HepG2 (cell line): ENCODE measurements around the gene CKS1B. TPM values are rescaled to one million over a fixed set of nuclear protein-coding genes. Genes with fewer than 3 reads are reported as not detected.

Experiments used
- CHD4 ChIP-seq: fragments of 200-600 bp; sonication (generic); IDR thresholded peaks from 2 replicates; pipeline ENCODE4 v1.7.0; 2017; ENCODE audit warnings: mild to moderate bottlenecking, low read length, borderline replicate concordance
- DBP ChIP-seq: sonication (generic); formaldehyde crosslinking; IDR thresholded peaks from 2 replicates; pipeline ENCODE4 v1.4.0; 2020; ENCODE audit warnings: missing genetic modification reagents; ENCODE audit errors: not compliant biosample characterization
- E2F2 ChIP-seq: sonication (generic); formaldehyde crosslinking; IDR thresholded peaks from 2 replicates; pipeline ENCODE4 v1.4.0; 2020; ENCODE audit warnings: missing genetic modification reagents, borderline replicate concordance
- EHMT2 ChIP-seq: fragments of 200-600 bp; sonication (generic); IDR thresholded peaks from 2 replicates; pipeline ENCODE4 v1.7.0; 2017; ENCODE audit warnings: antibody characterized with exemption, low read depth, low read length, borderline replicate concordance
- ELK4 ChIP-seq: sonication (generic); formaldehyde crosslinking; IDR thresholded peaks from 2 replicates; pipeline ENCODE4 v1.9.0; 2021; ENCODE audit warnings: missing genetic modification reagents, borderline replicate concordance
- FOXK1 ChIP-seq: sonication (generic); formaldehyde crosslinking; IDR thresholded peaks from 2 replicates; pipeline ENCODE4 v1.4.0; 2020; ENCODE audit warnings: low read depth, missing genetic modification reagents, borderline replicate concordance
- HMG20A ChIP-seq: IDR thresholded peaks from 2 replicates; pipeline ENCODE4 v1.6.1; 2016; ENCODE audit warnings: borderline replicate concordance
- JDP2 ChIP-seq: sonication (generic); formaldehyde crosslinking; IDR thresholded peaks from 2 replicates; pipeline ENCODE4 v1.8.1; 2022; ENCODE audit warnings: missing genetic modification reagents, borderline replicate concordance
- KMT2A ChIP-seq: sonication (generic); formaldehyde crosslinking; IDR thresholded peaks from 2 replicates; pipeline ENCODE4 v1.4.0; 2020; ENCODE audit warnings: missing genetic modification reagents
- NBN ChIP-seq: fragments of 450-650 bp; conservative IDR thresholded peaks from 2 replicates; pipeline ENCODE4 v1.6.1; 2017
- NFIC ChIP-seq: IDR thresholded peaks from 2 replicates; pipeline ENCODE4 v1.6.1; 2012; ENCODE audit warnings: mild to moderate bottlenecking, low read length, inconsistent platforms
- RXRB ChIP-seq: IDR thresholded peaks from 2 replicates; pipeline ENCODE4 v1.6.1; 2016; ENCODE audit warnings: borderline replicate concordance, missing genetic modification reagents, missing compliant biosample characterization
- TERF1 ChIP-seq: sonication (generic); formaldehyde crosslinking; IDR thresholded peaks from 2 replicates; pipeline ENCODE4 v1.8.0; 2022; ENCODE audit warnings: mild to moderate bottlenecking, missing genetic modification reagents, moderate library complexity
- TOE1 ChIP-seq: sonication (generic); formaldehyde crosslinking; IDR thresholded peaks from 2 replicates; pipeline ENCODE4 v1.4.0; 2020; ENCODE audit warnings: mild to moderate bottlenecking, missing genetic modification reagents
- ZFY ChIP-seq: sonication (generic); formaldehyde crosslinking; IDR thresholded peaks from 2 replicates; pipeline ENCODE4 v1.4.0; 2020; ENCODE audit warnings: missing genetic modification reagents
- ZNF251 ChIP-seq: sonication (generic); formaldehyde crosslinking; IDR thresholded peaks from 2 replicates; pipeline ENCODE4 v1.9.0; 2021; ENCODE audit warnings: mild to moderate bottlenecking, missing genetic modification reagents
- ZNF337 ChIP-seq: sonication (generic); formaldehyde crosslinking; IDR thresholded peaks from 2 replicates; pipeline ENCODE4 v1.5.1; 2020; ENCODE audit warnings: missing genetic modification reagents, low read depth, mild to moderate bottlenecking, borderline replicate concordance
- ZNF441 ChIP-seq: sonication (generic); formaldehyde crosslinking; IDR thresholded peaks from 2 replicates; pipeline ENCODE4 v1.7.0; 2021; ENCODE audit warnings: missing genetic modification reagents, borderline replicate concordance
- ZNF564 ChIP-seq: sonication (generic); formaldehyde crosslinking; IDR thresholded peaks from 2 replicates; pipeline ENCODE4 v1.8.1; 2023; ENCODE audit warnings: mild to moderate bottlenecking, missing genetic modification reagents
- ZNF609 ChIP-seq: sonication (generic); formaldehyde crosslinking; IDR thresholded peaks from 2 replicates; pipeline ENCODE4 v1.4.0; 2020; ENCODE audit warnings: mild to moderate bottlenecking, missing genetic modification reagents, borderline replicate concordance
- ZNF724P ChIP-seq: sonication (generic); formaldehyde crosslinking; IDR thresholded peaks from 2 replicates; pipeline ENCODE4 v1.8.0; 2022; ENCODE audit warnings: missing genetic modification reagents, borderline replicate concordance
- polyA plus RNA-seq, 8 experiments: library from polyadenylated mRNA; depleted of rRNA in 3 of 8; stranded (reverse) in 7 of 8; unstranded in 1 of 8; fragments of >200 nt; fragmentation: Illumina TruSeq in 4 of 8; extraction: Trizol in 4 of 8; gene quantifications; 2 replicates each; pipeline versions ENCODE4 v1.2.1 to v1.2.3, GENCODE V29; 2011 to 2016; ENCODE audit warnings: low read depth in 4 of 8, missing spikeins in 1 of 8, mixed read lengths in 1 of 8; ENCODE audit not compliant: insufficient read depth in 1 of 8
- total RNA-seq, 5 experiments: library from RNA; depleted of rRNA; stranded (reverse); fragments of >200 nt; fragmentation: Illumina TruSeq; extraction: Trizol; gene quantifications; 2 replicates each; pipeline ENCODE4 v1.2.3, GENCODE V29; 2016; ENCODE audit warnings: low read depth in 1 of 5

The CKS1B gene
- total and polyA plus RNA-seq, 2 of the 13 experiments (the other 11 are each of a cell fraction or from before 2014, with no cell fraction given), result 217 to 222 TPM

- TF ChIP-seq E2F2 (no peak), ZNF724P (0 out of 2 replicates have a peak, but pooled peaks have one; percentile 80), RXRB (no peak), NFIC (no peak), KMT2A (CRISPR knock-in tag) (no peak), ZNF609 (CRISPR knock-in tag) (peak; percentile 13; the same call in 1 of the 2 replicates), CHD4 (no peak; the same call in 1 of the 2 replicates), HMG20A (CRISPR knock-in tag) (no peak), ZNF251 (no peak), ZFY (peak; percentile 51), DBP (CRISPR knock-in tag) (no peak), ZNF441 (CRISPR knock-in tag) (no peak), FOXK1 (CRISPR knock-in tag) (peak; percentile 82; the same call in 1 of the 2 replicates), TOE1 (CRISPR knock-in tag) (no peak), TERF1 (CRISPR knock-in tag) (no peak), EHMT2 (no peak), ZNF564 (CRISPR knock-in tag) (peak; percentile 60; the same call in 1 of the 2 replicates), JDP2 (CRISPR knock-in tag) (no peak), ELK4 (CRISPR knock-in tag) (no peak), ZNF337 (CRISPR knock-in tag) (no peak), NBN (no peak)
Measured at GRCh38 chr1:154974102-154974807, at the start of gene CKS1B (continued).
